SU-DHL-6 (cell line): Measurements from ENCODE around the gene OOSP4A.

ENCODE experiments used
- H2AFZ ChIP-seq: fragments of 200-600 bp; sonication (generic); 2 replicates; pipeline ENCODE4 v1.6.1; 2014; ENCODE audit warnings: low read depth, mild to moderate bottlenecking, moderate library complexity, mixed read lengths, antibody characterized with exemption, low read length; ENCODE audit not compliant: severe bottlenecking
- H3F3A ChIP-seq: fragments of 200-600 bp; shearing (Covaris generic); 2 replicates; pipeline ENCODE4 v1.6.0; 2016; ENCODE audit warnings: antibody characterized with exemption, mild to moderate bottlenecking; ENCODE audit not compliant: insufficient read depth
- H3K27ac ChIP-seq: fragments of 200-600 bp; sonication (generic); 2 replicates; pipeline ENCODE4 v1.5.1; 2016; ENCODE audit warnings: low read depth, mild to moderate bottlenecking, low read length, moderate library complexity, mixed read lengths
- H3K27me3 ChIP-seq: fragments of 200-600 bp; sonication (generic), shearing (Covaris generic); 2 replicates; pipeline ENCODE4 v1.6.0; 2014; ENCODE audit warnings: mild to moderate bottlenecking, low read length
- H3K36me3 ChIP-seq: fragments of 200-600 bp; sonication (generic); 2 replicates; pipeline ENCODE4 v1.6.1; 2014; ENCODE audit warnings: mild to moderate bottlenecking, low read length, mixed read lengths
- H3K4me2 ChIP-seq: fragments of 300-600, 200-600 bp; shearing (Covaris generic), sonication (generic); 2 replicates; pipeline ENCODE4 v1.6.0; 2014; ENCODE audit warnings: low read length, low read depth, mild to moderate bottlenecking; ENCODE audit not compliant: poor library complexity, severe bottlenecking
- H3K4me3 ChIP-seq: fragments of 200-600 bp; sonication (generic); 2 replicates; pipeline ENCODE4 v1.5.1; 2014; ENCODE audit warnings: antibody characterized with exemption, low read length, mild to moderate bottlenecking, mixed read lengths; ENCODE audit not compliant: insufficient read depth, poor library complexity, severe bottlenecking
- H3K79me2 ChIP-seq: fragments of 200-600 bp; sonication (generic); 2 replicates; pipeline ENCODE4 v1.6.1; 2014; ENCODE audit warnings: mild to moderate bottlenecking, low read length, moderate library complexity; ENCODE audit not compliant: insufficient read depth
- H3K9ac ChIP-seq: fragments of 200-600 bp; sonication (generic); 2 replicates; pipeline ENCODE4 v1.7.0; 2014; ENCODE audit warnings: mild to moderate bottlenecking, low read length
- H3K9me2 ChIP-seq: fragments of 200-600 bp; sonication (generic); replicated peaks from 2 replicates; pipeline ENCODE4 v1.6.1; 2014; ENCODE audit warnings: low read length; ENCODE audit not compliant: insufficient read depth
- H3K9me3 ChIP-seq: fragments of 200-600 bp; sonication (generic); 2 replicates; pipeline ENCODE4 v1.6.1; 2014; ENCODE audit warnings: low read length, mixed read lengths; ENCODE audit not compliant: insufficient read depth
- H4K20me1 ChIP-seq: fragments of 200-600 bp; sonication (generic); 2 replicates; pipeline ENCODE4 v1.6.1; 2014; ENCODE audit warnings: low read depth, mild to moderate bottlenecking, antibody characterized with exemption, low read length, moderate library complexity, mixed read lengths
- EZH2phosphoT487 ChIP-seq: fragments of 200-600 bp; sonication (generic), shearing (Covaris generic); conservative IDR thresholded peaks from 2 replicates; pipeline ENCODE4 v1.6.1; 2018; ENCODE audit warnings: mild to moderate bottlenecking, antibody characterized with exemption, low read length, moderate library complexity, mixed read lengths
- TF ChIP-seq, protein P1 (sequence below): fragments of 200-600 bp; sonication (generic); IDR thresholded peaks from one replicate; pipeline ENCODE4 v1.5.1; 2017; ENCODE audit warnings: antibody characterized with exemption, mild to moderate bottlenecking, low read length, moderate library complexity; ENCODE audit not compliant: insufficient read depth, poor library complexity, severe bottlenecking

OOSP4A gene

DNA sequence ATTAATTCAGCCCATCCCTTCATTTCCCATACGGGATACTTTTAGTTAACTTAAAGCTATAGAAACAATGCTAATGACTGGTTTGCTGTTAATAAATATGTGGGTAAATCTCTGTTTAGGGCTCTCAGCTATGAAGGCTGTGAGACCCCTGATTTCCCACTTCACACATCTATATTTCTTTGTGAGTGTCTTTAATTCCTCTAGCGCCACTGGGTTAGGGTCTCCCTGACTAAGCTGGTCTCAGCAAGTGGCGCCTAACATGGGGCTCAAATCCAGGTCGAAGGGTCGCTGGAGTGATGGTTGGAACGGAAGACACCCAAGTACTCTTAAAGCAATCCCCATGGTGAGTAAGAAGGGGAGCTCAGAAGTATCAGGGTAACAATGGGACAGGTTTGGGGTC, 40.0 kb upstream of the OOSP4A start:
- H2AFZ ChIP-seq = no peak overlapping the region
- H3K79me2 ChIP-seq = no peaks in the 10 kb centered on the region
- H3K9me2 ChIP-seq = no peaks in the 10 kb centered on the region
- H3K27ac ChIP-seq = no peak overlapping the region
- no peak overlapping the region for H3K4me2 ChIP-seq
- H3K36me3 ChIP-seq = no peaks in the 10 kb centered on the region
- no peak overlapping the region for H3K4me3 ChIP-seq
- peaks cover 15% of the 10 kb centered on the region; the same call in 1 of the 2 replicates for H3K9me3 ChIP-seq
- no peaks in the 10 kb centered on the region for H3K27me3 ChIP-seq
- no peaks in the 10 kb centered on the region for H3F3A ChIP-seq
- no peaks in the 10 kb centered on the region for H4K20me1 ChIP-seq
- TF ChIP-seq, protein P1, sequence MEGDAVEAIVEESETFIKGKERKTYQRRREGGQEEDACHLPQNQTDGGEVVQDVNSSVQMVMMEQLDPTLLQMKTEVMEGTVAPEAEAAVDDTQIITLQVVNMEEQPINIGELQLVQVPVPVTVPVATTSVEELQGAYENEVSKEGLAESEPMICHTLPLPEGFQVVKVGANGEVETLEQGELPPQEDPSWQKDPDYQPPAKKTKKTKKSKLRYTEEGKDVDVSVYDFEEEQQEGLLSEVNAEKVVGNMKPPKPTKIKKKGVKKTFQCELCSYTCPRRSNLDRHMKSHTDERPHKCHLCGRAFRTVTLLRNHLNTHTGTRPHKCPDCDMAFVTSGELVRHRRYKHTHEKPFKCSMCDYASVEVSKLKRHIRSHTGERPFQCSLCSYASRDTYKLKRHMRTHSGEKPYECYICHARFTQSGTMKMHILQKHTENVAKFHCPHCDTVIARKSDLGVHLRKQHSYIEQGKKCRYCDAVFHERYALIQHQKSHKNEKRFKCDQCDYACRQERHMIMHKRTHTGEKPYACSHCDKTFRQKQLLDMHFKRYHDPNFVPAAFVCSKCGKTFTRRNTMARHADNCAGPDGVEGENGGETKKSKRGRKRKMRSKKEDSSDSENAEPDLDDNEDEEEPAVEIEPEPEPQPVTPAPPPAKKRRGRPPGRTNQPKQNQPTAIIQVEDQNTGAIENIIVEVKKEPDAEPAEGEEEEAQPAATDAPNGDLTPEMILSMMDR = no peak
- TF ChIP-seq EZH2phosphoT487 = no peak
- no peak overlapping the region for H3K9ac ChIP-seq

DNA sequence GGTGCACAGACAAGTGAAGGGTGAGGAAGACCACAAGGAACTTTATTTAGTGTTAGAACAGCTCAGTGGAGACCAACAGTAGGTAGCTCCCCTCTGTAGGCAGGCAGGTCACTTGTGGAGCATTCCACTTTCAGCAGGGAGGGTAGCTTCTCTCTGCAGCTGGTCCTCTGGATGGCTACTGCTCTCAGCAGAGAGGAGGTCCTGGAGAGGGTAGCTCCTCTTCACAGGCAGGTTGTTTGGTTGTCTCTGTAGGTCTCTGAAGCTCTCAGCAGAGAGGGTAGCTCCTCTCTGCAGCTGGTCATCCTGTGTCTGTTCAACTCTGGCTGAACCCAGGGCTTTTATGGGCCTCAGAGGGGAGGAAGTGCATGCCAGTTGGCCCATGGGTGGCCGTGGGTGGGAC, 32.1 kb upstream of the OOSP4A start:
- no peaks in the 10 kb centered on the region for H3K79me2 ChIP-seq
- H3K36me3 ChIP-seq = no peaks in the 10 kb centered on the region
- no peaks in the 10 kb centered on the region for H3K27me3 ChIP-seq
- TF ChIP-seq EZH2phosphoT487 = no peak
- TF ChIP-seq, protein P1 = no peak
- no peaks in the 10 kb centered on the region for H3F3A ChIP-seq
- no peak overlapping the region for H3K27ac ChIP-seq
- peaks cover 6% of the 10 kb centered on the region; the same call in 1 of the 2 replicates for H3K9me3 ChIP-seq
- no peak overlapping the region for H3K9ac ChIP-seq
- no peak overlapping the region for H3K4me3 ChIP-seq
- H3K4me2 ChIP-seq = no peak overlapping the region
- H3K9me2 ChIP-seq = no peaks in the 10 kb centered on the region
- no peaks in the 10 kb centered on the region for H4K20me1 ChIP-seq
- no peak overlapping the region for H2AFZ ChIP-seq

DNA sequence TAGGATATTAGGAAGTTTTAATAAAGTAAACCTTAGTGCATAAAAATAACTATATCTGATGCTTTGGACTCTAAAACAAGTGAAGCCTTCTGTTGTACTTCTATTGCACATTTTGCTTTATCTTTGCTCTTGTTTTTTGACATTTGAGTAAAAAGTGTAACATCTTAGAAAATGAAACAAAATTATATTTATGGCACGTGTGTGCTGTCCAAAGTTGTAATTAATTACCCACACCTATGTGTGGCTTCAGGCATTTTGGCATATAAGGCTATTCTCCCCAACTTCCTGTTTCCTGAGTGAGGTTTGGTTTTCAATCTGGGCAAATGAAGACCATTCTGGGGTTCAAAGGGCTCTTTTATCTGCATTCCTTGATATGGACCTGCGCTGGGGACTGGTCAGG, 25.7 kb upstream of the OOSP4A start, which contains the start of gene OOSP1:
Gene OOSP1 (plus strand): TSS at position 301 of the 400 bp plus-strand sequence. CDS start 23 bp downstream, at position 324.
- Histone ChIP-seq H3K9me2 (no peaks in the 10 kb centered on the region), H3K27me3 (no peaks in the 10 kb centered on the region), H3K36me3 (no peaks in the 10 kb centered on the region), H3K79me2 (no peaks in the 10 kb centered on the region), H3K9ac (no peak within 1 kb of the TSS), H3K4me2 (no peak within 1 kb of the TSS), H3K9me3 (no peaks in the 10 kb centered on the region), H2AFZ (no peak within 1 kb of the TSS), H3K4me3 (no peak within 1 kb of the TSS), H3K27ac (no peak within 1 kb of the TSS), H3F3A (no peaks in the 10 kb centered on the region), H4K20me1 (no peaks in the 10 kb centered on the region)
- no peak for TF ChIP-seq EZH2phosphoT487
- TF ChIP-seq, protein P1 = no peak
